PC-9 (cell line): Measurements from ENCODE around the gene IFT20.

Experiments
- EZH2 ChIP-seq: fragments of 200-600 bp; sonication (generic); IDR thresholded peaks from 2 replicates; pipeline ENCODE4 v1.8.0; 2017; ENCODE audit warnings: antibody characterized with exemption, low read depth
- TF ChIP-seq, protein P1 (sequence below): fragments of 200-600 bp; sonication (generic); conservative IDR thresholded peaks from 2 replicates; pipeline ENCODE4 v1.6.1; 2017; ENCODE audit warnings: mixed run types, antibody characterized with exemption, mild to moderate bottlenecking, moderate library complexity

DNA sequence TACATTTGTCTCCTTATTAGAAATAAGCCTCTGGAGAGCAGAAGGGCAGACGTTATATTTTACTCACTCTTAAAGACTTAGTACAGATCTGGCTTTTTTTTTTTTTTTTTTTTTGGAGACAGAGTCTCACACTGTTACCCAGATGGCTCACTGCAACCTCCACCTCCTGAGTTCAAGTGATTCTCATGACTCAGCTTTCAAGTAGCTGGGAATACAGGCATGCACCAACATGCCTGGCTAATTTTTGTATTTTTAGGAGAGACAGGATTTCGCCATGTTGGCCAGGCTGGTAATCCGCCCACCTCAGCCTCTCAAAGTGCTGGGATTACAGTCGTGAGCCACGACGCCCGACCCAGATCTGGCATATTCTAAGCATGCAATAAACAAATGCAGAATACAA is 52.7 kb downstream of the IFT20 start:
- TF ChIP-seq, protein P1, sequence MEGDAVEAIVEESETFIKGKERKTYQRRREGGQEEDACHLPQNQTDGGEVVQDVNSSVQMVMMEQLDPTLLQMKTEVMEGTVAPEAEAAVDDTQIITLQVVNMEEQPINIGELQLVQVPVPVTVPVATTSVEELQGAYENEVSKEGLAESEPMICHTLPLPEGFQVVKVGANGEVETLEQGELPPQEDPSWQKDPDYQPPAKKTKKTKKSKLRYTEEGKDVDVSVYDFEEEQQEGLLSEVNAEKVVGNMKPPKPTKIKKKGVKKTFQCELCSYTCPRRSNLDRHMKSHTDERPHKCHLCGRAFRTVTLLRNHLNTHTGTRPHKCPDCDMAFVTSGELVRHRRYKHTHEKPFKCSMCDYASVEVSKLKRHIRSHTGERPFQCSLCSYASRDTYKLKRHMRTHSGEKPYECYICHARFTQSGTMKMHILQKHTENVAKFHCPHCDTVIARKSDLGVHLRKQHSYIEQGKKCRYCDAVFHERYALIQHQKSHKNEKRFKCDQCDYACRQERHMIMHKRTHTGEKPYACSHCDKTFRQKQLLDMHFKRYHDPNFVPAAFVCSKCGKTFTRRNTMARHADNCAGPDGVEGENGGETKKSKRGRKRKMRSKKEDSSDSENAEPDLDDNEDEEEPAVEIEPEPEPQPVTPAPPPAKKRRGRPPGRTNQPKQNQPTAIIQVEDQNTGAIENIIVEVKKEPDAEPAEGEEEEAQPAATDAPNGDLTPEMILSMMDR, result no peak
- TF ChIP-seq EZH2, result no peak
